SU-DHL-6 (cell line): ENCODE data around the gene ID2.

Source experiments
- CTCF ChIP-seq: fragments of 200-600 bp; sonication (generic); IDR thresholded peaks from one replicate; pipeline ENCODE4 v1.5.1; 2017; ENCODE audit warnings: antibody characterized with exemption, mild to moderate bottlenecking, low read length, moderate library complexity; ENCODE audit not compliant: insufficient read depth, poor library complexity, severe bottlenecking
- EZH2phosphoT487 ChIP-seq: fragments of 200-600 bp; sonication (generic), shearing (Covaris generic); conservative IDR thresholded peaks from 2 replicates; pipeline ENCODE4 v1.6.1; 2018; ENCODE audit warnings: mild to moderate bottlenecking, antibody characterized with exemption, low read length, moderate library complexity, mixed read lengths

GRCh38 chr2:8663997-8664396, 17.9 kb upstream of the ID2 start:
- TF ChIP-seq CTCF (no peak), EZH2phosphoT487 (no peak)
